Thymus (tissue), 11 donors: ENCODE results near the gene TCF12. TPM values are rescaled to one million over a fixed set of nuclear protein-coding genes. Genes with fewer than 3 reads are reported as not detected.

Experiments used
- DNase-seq, 9 donors: peaks; one replicate each; pipeline ENCODE4 v3.0.0-alpha.2; 2013; ENCODE audit warnings: low spot score in 9 of 9, low read depth in 6 of 9, missing footprints in 1 of 9
- H3K27ac ChIP-seq, 2 donors: one replicate each; pipeline ENCODE4 v1.5.1; 2013; ENCODE audit warnings: control low read depth in 1 of 2, low read depth in 1 of 2, low read length in 1 of 2, mild to moderate bottlenecking in 1 of 2, moderate library complexity in 1 of 2
- H3K27me3 ChIP-seq, 2 donors: one replicate each; pipeline ENCODE4 v1.5.1; 2013; ENCODE audit warnings: low read length in 1 of 2; ENCODE audit not compliant: control insufficient read depth in 2 of 2, insufficient read depth in 1 of 2
- H3K36me3 ChIP-seq, 2 donors: one replicate each; pipeline ENCODE4 v1.5.1; 2013; ENCODE audit warnings: low read length in 1 of 2, mild to moderate bottlenecking in 1 of 2, moderate library complexity in 1 of 2; ENCODE audit not compliant: control insufficient read depth in 2 of 2, insufficient read depth in 2 of 2
- H3K4me1 ChIP-seq, 2 donors: one replicate each; pipeline ENCODE4 v1.5.1; 2013; ENCODE audit warnings: low read length in 2 of 2; ENCODE audit not compliant: control insufficient read depth in 2 of 2, insufficient read depth in 2 of 2
- H3K4me3 ChIP-seq, 2 donors: one replicate each; pipeline ENCODE4 v1.5.1; 2013; ENCODE audit warnings: low read length in 2 of 2, control low read depth in 1 of 2, mild to moderate bottlenecking in 1 of 2
- H3K9me3 ChIP-seq, 2 donors: one replicate each; pipeline ENCODE4 v1.5.1; 2013; ENCODE audit warnings: low read length in 1 of 2, mild to moderate bottlenecking in 1 of 2; ENCODE audit not compliant: control insufficient read depth in 2 of 2, insufficient read depth in 1 of 2
- WGBS: extraction: QIAGEN DNeasy Blood & Tissue Kit; methylation state at CpG from one replicate; pipeline ENCODE4 v1.1.7; 2013; 5-methylcytosine and 5-hydroxymethylcytosine counted together
- polyA plus RNA-seq: library from polyadenylated mRNA; stranded (reverse); fragments of 200-250 nt; gene quantifications from one replicate; pipeline ENCODE4 v1.2.3, GENCODE V29; 2013
- total RNA-seq: library from RNA; stranded (reverse); fragments of 120-200 nt; gene quantifications from one replicate; pipeline ENCODE4 v1.2.4, GENCODE V29; 2013
- donor health status: healthy.

The TCF12 gene
- total and polyA plus RNA-seq, 2 donors = 45.2 to 159 TPM

- H3K4me3 ChIP-seq = peak overlapping the region; percentile 72 to 85
- H3K9me3 ChIP-seq = no peaks in the 10 kb centered on the region
- peak overlapping the region; percentile 92 to 95 for H3K27ac ChIP-seq
- 60% methylated on average over 9 of the region's 9 CpGs for WGBS
- peaks cover 10 to 27% of the 10 kb centered on the region in 2 donors for H3K4me1 ChIP-seq
- no peaks in the 10 kb centered on the region for H3K36me3 ChIP-seq
- no peaks in the 10 kb centered on the region for H3K27me3 ChIP-seq
- peak in 4 of 9 donors; percentile 29 to 72 (median 30) for DNase-seq
Measured at GRCh38 chr15:56886363-56886931, 32.0 kb upstream of the TCF12 start.

- peak overlapping the region; percentile 72 to 85 for H3K4me3 ChIP-seq
- peaks cover 10 to 27% of the 10 kb centered on the region in 2 donors for H3K4me1 ChIP-seq
- peak; percentile 49 to 91 (median 79) for DNase-seq
- H3K27me3 ChIP-seq = no peaks in the 10 kb centered on the region
- no peaks in the 10 kb centered on the region for H3K9me3 ChIP-seq
- H3K27ac ChIP-seq = peak overlapping the region; percentile 92 to 95
- no peaks in the 10 kb centered on the region for H3K36me3 ChIP-seq
- under 1% methylated on average over 78 of the region's 78 CpGs for WGBS
Measured at GRCh38 chr15:56886932-56887781, 31.3 kb upstream of the TCF12 start.

- peak overlapping the region; percentile 92 to 95 for H3K27ac ChIP-seq
- H3K4me1 ChIP-seq = peaks cover 10 to 27% of the 10 kb centered on the region in 2 donors
- H3K4me3 ChIP-seq = peak overlapping the region; percentile 72 to 85
- DNase-seq = peak in 3 of 9 donors; percentile 3 to 50 (median 20)
- H3K9me3 ChIP-seq = no peaks in the 10 kb centered on the region
- no peaks in the 10 kb centered on the region for H3K27me3 ChIP-seq
- 66% methylated on average over 5 of the region's 5 CpGs for WGBS
- no peaks in the 10 kb centered on the region for H3K36me3 ChIP-seq
Measured at GRCh38 chr15:56887782-56888438, 30.5 kb upstream of the TCF12 start.

- H3K9me3 ChIP-seq = no peaks in the 10 kb centered on the region
- DNase-seq = no peak
- H3K36me3 ChIP-seq = no peaks in the 10 kb centered on the region
- no peak overlapping the region for H3K4me3 ChIP-seq
- no peak overlapping the region for H3K27ac ChIP-seq
- no peaks in the 10 kb centered on the region for H3K27me3 ChIP-seq
- 99% methylated on average over 2 of the region's 2 CpGs for WGBS
- H3K4me1 ChIP-seq = peaks cover 10 to 27% of the 10 kb centered on the region in 2 donors
Measured at GRCh38 chr15:56890038-56890437, 28.4 kb upstream of the TCF12 start.

- peaks cover 0 to under 1% of the 10 kb centered on the region in 2 donors for H3K9me3 ChIP-seq
- no peak for DNase-seq
Measured at GRCh38 chr15:56891852-56892440, 26.5 kb upstream of the TCF12 start.

GRCh38 chr15:56892659-56893363, 25.6 kb upstream of the TCF12 start:
- DNase-seq = no peak
- Histone ChIP-seq H3K4me1 (peaks cover 8 to 14% of the 10 kb centered on the region in 2 donors), H3K9me3 (peaks cover 0 to 2% of the 10 kb centered on the region in 2 donors), H3K36me3 (no peaks in the 10 kb centered on the region), H3K27me3 (no peaks in the 10 kb centered on the region), H3K27ac (no peak overlapping the region), H3K4me3 (no peak overlapping the region)
- 98% methylated on average over 2 of the region's 2 CpGs for WGBS

More at GRCh38 chr15:56891852-56892440, 26.5 kb upstream of the TCF12 start:
- no peak overlapping the region for H3K27ac ChIP-seq
- no peaks in the 10 kb centered on the region for H3K27me3 ChIP-seq
- peaks cover 8 to 19% of the 10 kb centered on the region in 2 donors for H3K4me1 ChIP-seq
- no peak overlapping the region for H3K4me3 ChIP-seq
- H3K36me3 ChIP-seq = no peaks in the 10 kb centered on the region

- Histone ChIP-seq H3K27ac (no peak overlapping the region), H3K36me3 (no peaks in the 10 kb centered on the region), H3K4me3 (no peak overlapping the region), H3K9me3 (peaks cover 0 to 2% of the 10 kb centered on the region in 2 donors), H3K4me1 (peaks cover 7 to 11% of the 10 kb centered on the region in 2 donors), H3K27me3 (no peaks in the 10 kb centered on the region)
- DNase-seq = no peak
- WGBS = 97% methylated on average over 1 of the region's 1 CpG
Measured at GRCh38 chr15:56893364-56893678, 25.1 kb upstream of the TCF12 start.

GRCh38 chr15:56894601-56895000, 23.8 kb upstream of the TCF12 start:
- Histone ChIP-seq H3K27ac (no peak overlapping the region), H3K36me3 (no peaks in the 10 kb centered on the region), H3K9me3 (peaks cover 0 to 2% of the 10 kb centered on the region in 2 donors), H3K27me3 (no peaks in the 10 kb centered on the region), H3K4me1 (no peaks in the 10 kb centered on the region), H3K4me3 (no peak overlapping the region)
- 69% methylated on average over 3 of the region's 3 CpGs for WGBS
- no peak for DNase-seq
